Activated naive CD4-positive, alpha-beta T cell treated with anti-CD3 and anti-CD28 coated beads, Interleukin-2, amount 50 U/mL, for 16 hours (primary cell): Measurements from ENCODE around the gene KIF12.

Experiments
- DNase-seq: peaks from one replicate; pipeline ENCODE4 v3.0.0-alpha.2; 2020

KIF12 gene

GRCh38 chr9:114102484-114102883 is 3.4 kb upstream of the KIF12 start:
- DNase-seq: no peak

GRCh38 chr9:114100536-114100935 is 1.4 kb upstream of the KIF12 start:
- no peak for DNase-seq

- DNase-seq: no peak
Observed at GRCh38 chr9:114099669-114100270, 678 bp upstream of the KIF12 start.

GRCh38 chr9:114098021-114098935 is 814 bp downstream of the KIF12 start:
- DNase-seq: peak; percentile 26

GRCh38 chr9:114097613-114098020 is 1.5 kb downstream of the KIF12 start:
- DNase-seq: no peak

- DNase-seq: no peak
Observed at GRCh38 chr9:114096866-114097612, 2.1 kb downstream of the KIF12 start.

- DNase-seq: no peak
Observed at GRCh38 chr9:114096041-114096511, 3.0 kb downstream of the KIF12 start.

- no peak for DNase-seq
Observed at GRCh38 chr9:114094971-114095370, 4.1 kb downstream of the KIF12 start.

GRCh38 chr9:114093761-114094505 is 5.2 kb downstream of the KIF12 start:
- no peak for DNase-seq

GRCh38 chr9:114093031-114093471 is 6.0 kb downstream of the KIF12 start:
- DNase-seq: no peak

- DNase-seq: no peak
Observed at GRCh38 chr9:114092336-114092735, 6.8 kb downstream of the KIF12 start.

GRCh38 chr9:114091711-114092110 is 7.4 kb downstream of the KIF12 start:
- no peak for DNase-seq

GRCh38 chr9:114090798-114091197 is 8.3 kb downstream of the KIF12 start:
- no peak for DNase-seq

GRCh38 chr9:114089206-114089840 is 9.8 kb downstream of the KIF12 start:
- no peak for DNase-seq

- DNase-seq: no peak
Observed at GRCh38 chr9:114088571-114089170, 10.4 kb downstream of the KIF12 start.

- DNase-seq: no peak
Observed at GRCh38 chr9:114087721-114088120, 11.4 kb downstream of the KIF12 start.

- DNase-seq: no peak
Observed at GRCh38 chr9:114086607-114087006, 12.5 kb downstream of the KIF12 start.

- no peak for DNase-seq
Observed at GRCh38 chr9:114086009-114086408, 13.1 kb downstream of the KIF12 start.

- no peak for DNase-seq
Observed at GRCh38 chr9:114085387-114085789, 13.7 kb downstream of the KIF12 start.

GRCh38 chr9:114084282-114085073 is 14.6 kb downstream of the KIF12 start:
- no peak for DNase-seq

- DNase-seq: no peak
Observed at GRCh38 chr9:114083666-114084065, 15.4 kb downstream of the KIF12 start.
